Stimulated activated CD8-positive, alpha-beta memory T cell treated with anti-CD3 and anti-CD28 coated beads, Interleukin-4, amount 100 ng/mL, for 4 hours (primary cell): Measurements from ENCODE around the gene POU2F1.

ENCODE experiments used
- DNase-seq, 2 donors: peaks; one replicate each; pipeline ENCODE4 v3.0.0-alpha.2; 2020; ENCODE audit warnings: low read depth in 2 of 2, low spot score in 1 of 2

The POU2F1 gene

GRCh38 chr1:167462341-167462740, 241.7 kb downstream of the POU2F1 start:
- DNase-seq = no peak

DNA sequence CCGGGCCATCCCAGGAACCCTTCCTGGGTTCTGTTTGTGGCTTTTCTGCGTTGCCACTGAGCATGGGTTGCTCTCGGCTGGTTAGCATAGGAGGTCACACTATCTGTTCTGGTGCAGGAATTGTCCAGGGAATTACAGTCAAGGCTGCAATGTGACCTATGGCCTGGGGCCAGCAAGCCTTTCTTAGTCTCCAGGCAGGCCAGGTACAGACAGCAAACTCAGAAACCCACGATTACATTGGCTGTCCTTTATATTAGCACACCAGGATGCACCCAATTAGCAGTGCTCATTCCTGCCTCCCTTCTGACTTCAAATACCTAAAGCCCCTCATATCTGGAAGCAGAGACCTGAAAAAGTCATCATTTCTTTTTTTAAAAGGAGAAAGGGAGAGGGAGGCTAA, 242.4 kb downstream of the POU2F1 start:
- no peak for DNase-seq

- DNase-seq = no peak
Measured at GRCh38 chr1:167463875-167464575, 243.3 kb downstream of the POU2F1 start.

- DNase-seq = no peak
Measured at GRCh38 chr1:167465018-167465417, 244.3 kb downstream of the POU2F1 start.

- DNase-seq = no peak
Measured at GRCh38 chr1:167465743-167466142, 245.1 kb downstream of the POU2F1 start.

DNA sequence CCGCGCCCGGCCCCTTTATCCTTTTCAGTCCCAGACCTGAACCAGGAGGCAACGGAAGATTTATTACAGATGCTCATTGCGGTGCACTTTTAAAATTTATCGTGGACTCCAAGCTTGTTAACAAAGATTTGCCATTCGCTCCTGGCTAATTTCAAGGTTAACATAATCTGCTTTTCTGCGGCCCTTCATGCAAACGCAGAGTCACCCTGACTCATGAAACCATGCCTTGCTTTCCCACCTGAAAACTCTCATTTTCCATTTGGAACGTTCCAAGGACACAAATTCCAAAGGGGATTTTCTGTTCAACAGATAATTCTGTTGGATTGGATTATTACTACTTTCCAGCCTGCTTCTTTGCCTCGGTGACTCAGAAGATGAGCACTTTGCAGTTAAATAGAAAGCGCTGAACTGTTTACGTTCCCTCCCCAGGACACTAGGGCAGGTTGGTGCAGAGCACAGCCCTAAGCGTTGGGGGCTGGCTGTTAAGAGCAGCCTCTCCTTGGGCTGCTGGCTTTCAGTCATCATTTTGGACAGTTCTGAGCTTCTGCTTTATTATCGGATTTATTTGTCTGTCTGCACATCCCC, 246.5 kb downstream of the POU2F1 start:
- DNase-seq = no peak

- no peak for DNase-seq
Measured at GRCh38 chr1:167467752-167468151, 247.1 kb downstream of the POU2F1 start.

GRCh38 chr1:167469280-167469965, 248.7 kb downstream of the POU2F1 start:
- DNase-seq = no peak

DNA sequence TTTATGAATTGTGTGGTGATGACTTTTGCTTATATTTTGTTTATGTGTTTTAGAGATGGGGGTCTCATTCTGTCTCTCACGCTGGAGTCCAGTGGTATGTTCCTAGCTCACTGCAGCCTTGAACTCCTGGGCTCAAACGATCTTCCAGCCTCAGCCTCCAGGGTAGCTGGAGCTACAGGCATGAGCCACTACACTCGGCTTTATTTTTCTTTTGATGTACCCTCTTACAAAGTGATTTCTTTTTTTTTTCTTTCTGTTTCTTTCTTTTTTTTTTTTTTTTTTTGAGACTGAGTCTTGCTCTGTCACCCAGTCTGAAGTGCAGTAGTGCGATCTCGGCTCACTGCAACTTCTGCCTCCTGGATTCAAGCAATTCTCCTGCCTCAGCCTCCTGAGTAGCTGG, 250.9 kb downstream of the POU2F1 start:
- no peak for DNase-seq

- DNase-seq = no peak
Measured at GRCh38 chr1:167472752-167473521, 252.3 kb downstream of the POU2F1 start.

- no peak for DNase-seq
Measured at GRCh38 chr1:167473761-167474160, 253.1 kb downstream of the POU2F1 start.

DNA sequence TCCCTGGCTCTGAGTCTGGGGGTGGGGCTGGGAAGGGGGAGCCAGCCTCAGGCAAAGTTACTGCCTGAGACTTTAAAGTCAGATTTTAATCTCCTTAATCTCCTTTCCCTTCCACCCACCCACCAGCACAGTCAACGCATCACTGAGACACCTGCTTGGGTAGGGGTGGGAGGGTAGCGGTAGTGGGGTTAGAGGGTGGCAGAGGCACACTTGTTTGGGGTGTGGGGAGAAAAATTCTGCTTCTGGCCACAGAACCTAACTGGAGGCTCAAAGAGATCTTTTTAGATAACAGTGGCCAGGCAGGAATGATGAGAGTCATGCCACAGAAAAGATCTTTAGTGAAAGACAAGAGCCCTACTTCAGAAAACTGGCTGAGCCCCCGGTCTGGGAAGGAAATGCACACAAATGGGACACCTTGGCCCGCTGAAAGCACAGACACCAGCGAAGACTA, 253.5 kb downstream of the POU2F1 start:
- DNase-seq = no peak

GRCh38 chr1:167476061-167476460, 255.4 kb downstream of the POU2F1 start:
- no peak for DNase-seq
